GM11168 (cell line): Measurements from ENCODE around the gene ZNF358.

Experiments
- in situ Hi-C: fragments of 300-500 bp; cut with MboI; formaldehyde crosslinking; loops from one replicate; pipeline ENCODE4 v1.12.0; 2022; ENCODE audit warnings: low sequenced_read_pairs; ENCODE audit not compliant: unreplicated experiment

Gene ZNF358

DNA sequence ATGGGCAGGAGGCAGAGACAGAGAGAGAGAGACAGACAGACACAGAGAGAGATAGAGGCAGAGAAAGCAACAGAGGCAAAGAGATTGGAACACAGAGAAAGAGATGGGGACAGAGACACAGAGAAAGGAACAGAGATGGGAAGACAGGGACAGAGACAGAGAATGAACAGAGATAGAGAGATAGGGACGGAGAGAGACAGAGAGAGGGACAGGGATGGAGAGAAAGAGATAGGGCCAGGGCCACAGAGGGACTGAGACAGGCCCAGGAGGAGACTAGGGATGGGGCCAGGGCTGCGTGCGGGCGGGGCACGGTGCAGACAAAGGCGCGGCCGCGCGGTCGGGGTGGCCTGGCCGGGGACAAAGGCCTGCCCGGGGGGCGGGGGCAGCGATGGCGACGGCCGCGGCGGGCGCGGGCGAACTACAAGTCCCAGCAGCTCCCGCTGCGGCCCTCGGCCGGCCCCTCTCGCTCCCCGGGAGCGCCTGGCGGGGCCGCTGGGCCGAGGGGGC is at the start of gene ZNF358:
TSS of gene ZNF358 (plus strand) at position 459 of the 507 bp plus-strand sequence. CDS start 3,140 bp downstream, outside the sequence.
- in situ Hi-C loops = no loop called here

- in situ Hi-C loops = no loop called here
These were observed 48.6 kb upstream of the ZNF358 start for GRCh38 chr19:7467009-7467989.

DNA sequence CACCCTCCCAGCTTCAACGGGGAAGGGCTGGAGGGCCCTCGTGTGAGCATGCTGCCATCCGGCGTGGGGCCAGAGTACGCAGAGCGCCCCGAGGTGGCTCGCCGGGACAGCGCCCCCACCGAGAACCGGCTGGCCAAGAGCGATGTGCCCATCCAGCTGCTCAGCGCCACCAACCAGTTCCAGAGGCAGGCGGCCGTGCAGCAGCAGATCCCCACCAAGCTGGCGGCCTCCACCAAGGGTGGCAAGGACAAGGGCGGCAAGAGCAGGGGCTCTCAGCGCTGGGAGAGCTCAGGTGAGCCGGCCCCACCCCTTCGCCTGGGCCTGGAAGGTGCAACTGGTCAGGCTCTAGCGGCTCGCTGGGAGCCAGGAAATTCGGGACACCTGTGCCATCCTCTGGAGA is 47.1 kb upstream of the ZNF358 start:
- in situ Hi-C loops = no loop called here

- in situ Hi-C loops = no loop called here
These were observed 46.1 kb upstream of the ZNF358 start for GRCh38 chr19:7469669-7470285.

- in situ Hi-C loops = no loop called here
These were observed 45.2 kb upstream of the ZNF358 start for GRCh38 chr19:7470540-7471305.

DNA sequence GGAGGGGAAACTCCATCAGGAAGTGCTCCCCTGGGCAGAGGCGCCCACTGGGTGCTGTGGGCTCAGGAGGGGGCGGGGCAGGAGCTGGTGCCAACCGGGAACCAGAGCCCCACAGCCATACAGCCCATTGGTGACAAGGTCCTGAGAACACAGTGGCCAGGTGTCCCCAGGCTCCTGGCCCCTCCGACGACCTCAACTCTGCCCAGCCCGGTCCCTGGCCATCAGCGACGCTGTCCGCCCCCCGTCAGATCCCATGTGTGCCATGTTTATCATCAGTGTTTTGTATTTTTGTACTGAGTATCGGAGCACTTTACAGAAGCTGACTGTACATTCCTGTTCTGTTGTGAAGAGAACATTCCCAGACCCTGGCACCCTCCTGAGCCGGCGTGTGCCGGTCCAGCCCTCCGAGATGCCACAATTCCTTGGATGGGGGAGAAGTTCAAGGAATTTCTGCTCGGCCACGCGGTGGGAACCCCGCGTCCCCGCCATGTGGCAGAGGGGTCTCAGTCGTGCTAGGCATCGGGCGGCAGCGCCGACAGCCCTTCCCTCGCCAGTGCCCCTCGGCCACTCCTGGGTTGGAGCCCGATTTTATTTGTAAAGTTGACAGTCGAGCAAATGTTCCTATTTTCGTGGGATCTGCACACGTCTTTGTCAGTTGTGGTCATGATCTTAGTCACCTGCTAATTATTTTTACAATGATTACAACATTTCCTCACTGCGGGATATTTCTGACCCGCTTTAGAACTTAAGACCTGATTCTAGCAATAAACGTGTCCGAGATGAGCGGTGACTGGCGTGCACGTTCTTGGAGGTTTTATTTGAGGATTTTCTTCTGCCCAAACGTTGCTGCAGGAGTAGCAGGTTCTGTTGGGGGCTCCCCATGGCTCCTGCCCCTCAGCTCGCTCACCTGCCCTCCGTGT is 43.9 kb upstream of the ZNF358 start:
- in situ Hi-C loops = no loop called here

DNA sequence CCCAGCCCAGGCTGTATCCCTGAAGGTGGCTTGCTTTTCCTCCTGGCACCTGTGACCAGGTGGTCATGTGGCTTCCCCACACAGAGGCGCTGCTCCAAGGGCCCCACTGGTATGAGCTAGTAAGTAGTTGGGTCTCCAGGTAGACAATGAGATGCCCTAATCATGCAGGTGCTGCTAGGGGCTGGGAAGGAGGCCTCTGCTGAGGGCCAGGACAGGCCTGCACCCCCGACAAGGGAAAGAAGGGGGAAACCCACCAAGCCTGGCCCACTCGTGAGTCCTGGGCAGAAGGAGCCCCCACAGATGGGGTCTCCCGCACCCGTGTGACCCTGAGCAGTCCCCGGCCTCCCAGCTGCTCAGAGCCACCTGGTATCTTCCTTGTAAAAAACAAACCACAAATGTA is 40.2 kb upstream of the ZNF358 start:
- in situ Hi-C loops = no loop called here

DNA sequence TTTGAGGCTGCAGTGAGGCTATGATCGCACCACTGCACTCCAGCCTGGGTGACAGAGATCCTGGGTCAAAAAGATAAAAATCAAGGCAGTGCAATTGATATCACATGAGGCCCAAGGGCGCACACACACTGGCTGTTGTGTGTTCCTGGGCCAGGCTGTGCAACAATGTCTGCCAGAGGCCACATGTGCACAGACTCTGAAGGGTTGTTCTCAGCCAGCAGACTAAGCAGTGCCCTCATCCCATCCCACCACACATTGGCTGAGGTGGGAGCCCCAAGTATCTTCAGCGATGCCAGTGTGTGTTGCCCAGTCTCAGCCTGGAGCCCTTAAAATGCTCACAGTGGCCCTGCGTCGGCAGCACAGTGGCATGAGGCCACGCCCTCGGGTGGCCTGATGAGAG is 39.7 kb upstream of the ZNF358 start:
- in situ Hi-C loops = no loop called here

DNA sequence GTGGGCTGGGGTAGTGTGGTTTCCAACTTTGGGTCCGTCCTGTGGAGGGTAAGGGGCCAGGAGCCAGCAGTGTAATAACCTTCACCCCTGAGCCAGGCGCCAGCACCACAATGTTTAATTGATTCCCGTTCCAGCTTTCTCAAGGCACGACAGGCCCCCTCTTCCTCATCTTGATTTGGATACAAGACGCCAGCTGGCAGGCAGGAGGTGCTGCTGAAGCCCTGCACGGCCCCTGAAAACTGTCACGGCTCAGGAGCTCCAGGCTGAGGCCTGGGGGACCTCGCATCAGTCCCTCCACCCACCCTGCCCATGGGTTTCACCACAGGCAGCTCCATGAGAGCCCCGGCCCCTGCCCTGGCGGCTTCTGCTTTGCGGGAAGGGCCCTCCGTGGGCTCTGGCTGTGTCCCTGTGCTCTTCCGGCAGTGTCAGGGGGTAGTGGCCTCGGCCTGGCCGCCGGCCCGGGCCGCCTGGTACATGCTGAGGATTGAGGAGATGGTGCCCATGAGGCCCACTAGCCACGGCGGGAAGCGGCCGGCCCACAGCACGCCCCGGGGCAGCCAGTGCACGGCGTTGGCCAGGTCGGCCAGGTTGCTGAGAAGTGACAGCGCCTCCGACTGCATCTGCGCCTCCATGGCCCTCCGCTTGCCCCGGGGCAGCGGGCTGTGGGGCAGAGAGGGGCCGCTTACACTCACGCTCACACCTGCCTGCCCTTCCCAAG is 39.0 kb upstream of the ZNF358 start:
- in situ Hi-C loops = no loop called here

DNA sequence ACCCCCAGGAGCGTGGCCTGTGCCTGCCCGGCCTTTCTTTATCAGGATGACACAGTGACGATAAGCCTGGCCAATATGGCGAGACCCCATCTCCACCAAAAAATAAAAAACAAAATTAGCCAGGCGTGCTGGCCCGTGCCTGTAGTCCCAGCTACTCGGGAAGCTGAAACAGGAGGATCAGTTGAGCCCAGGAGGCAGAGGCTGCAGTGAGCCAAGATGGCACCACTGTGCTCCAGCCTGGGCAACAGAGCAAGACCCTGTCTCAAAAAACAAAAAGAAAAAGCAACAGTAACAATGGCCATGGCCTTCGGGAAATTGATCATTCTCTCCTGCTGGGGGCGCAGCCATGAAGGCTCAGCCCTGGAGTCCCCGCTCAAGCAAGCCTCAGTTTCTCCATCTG is 38.1 kb upstream of the ZNF358 start:
- in situ Hi-C loops = no loop called here

DNA sequence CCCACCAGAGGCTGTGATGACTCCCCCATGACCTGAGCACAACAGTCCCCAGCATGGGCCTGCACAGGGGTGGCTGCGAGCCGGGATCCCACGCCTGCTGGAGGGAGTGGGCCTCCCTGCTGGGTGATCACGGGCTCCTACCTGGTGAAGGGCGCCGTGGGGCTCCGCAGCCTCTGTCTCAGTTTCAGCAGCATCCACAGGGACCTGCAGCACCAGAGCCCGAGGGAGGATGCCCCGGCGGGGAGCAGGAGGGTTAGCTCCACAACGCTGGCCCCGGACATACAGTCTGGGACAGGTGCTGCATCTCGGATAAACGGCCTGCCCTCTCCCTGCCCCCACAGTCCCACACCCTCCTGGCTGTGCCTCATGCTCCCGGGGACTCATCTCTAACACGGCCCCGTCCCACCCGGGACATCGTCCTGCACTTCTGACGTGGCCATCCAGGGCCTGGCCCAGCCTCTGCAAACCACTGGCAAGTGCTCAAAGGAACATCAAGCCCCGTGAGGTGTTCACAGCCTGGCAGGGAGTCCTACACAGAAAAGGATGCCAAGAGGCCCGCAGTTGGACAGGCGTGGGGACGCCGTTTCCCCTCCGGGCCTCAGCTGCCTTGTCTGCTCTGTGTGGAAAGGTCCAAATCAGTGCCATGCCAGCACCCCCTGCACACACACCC is 37.6 kb upstream of the ZNF358 start:
- in situ Hi-C loops = no loop called here

GRCh38 chr19:7478843-7479227 is 37.1 kb upstream of the ZNF358 start:
- in situ Hi-C loops = no loop called here

- in situ Hi-C loops = no loop called here
These were observed 35.5 kb upstream of the ZNF358 start for GRCh38 chr19:7480222-7480969.

GRCh38 chr19:7480970-7481255 is 35.0 kb upstream of the ZNF358 start:
- in situ Hi-C loops = no loop called here

- in situ Hi-C loops = no loop called here
These were observed 33.1 kb upstream of the ZNF358 start for GRCh38 chr19:7482584-7483439.

GRCh38 chr19:7483720-7484201 is 32.1 kb upstream of the ZNF358 start:
- in situ Hi-C loops = no loop called here

DNA sequence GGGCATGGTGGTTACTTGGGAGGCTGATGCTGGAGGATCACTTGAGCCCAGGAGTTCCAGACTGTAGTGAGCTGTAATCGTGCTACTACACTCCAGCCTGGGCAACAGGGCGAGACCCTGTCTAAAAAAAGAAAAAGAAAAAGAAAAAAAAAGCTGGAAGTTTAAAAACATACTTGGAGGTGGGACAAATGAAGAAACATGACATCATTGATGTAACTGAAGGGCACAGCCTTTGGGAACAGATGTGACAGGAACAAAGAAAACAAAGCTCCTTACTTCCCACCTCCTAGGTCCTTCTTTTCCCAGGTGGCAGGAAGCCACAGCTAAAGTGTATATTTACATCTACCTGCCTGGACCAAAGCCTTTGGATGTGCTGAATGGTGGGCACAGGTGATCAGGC is 29.0 kb upstream of the ZNF358 start:
- in situ Hi-C loops = no loop called here
